IMR-90 (cell line): ENCODE measurements around the gene EFCC1. TPM values are rescaled to one million over a fixed set of nuclear protein-coding genes. Genes with fewer than 3 reads are reported as not detected.
A peak's percentile ranks its signal among the peaks of the same experiment; 100 is the strongest.

Experiments used
- ATAC-seq: fragments of 200-7000 bp; cut with Tn5 transposase; 2 replicates; pipeline ENCODE4 v1.9.1; 2020; ENCODE audit warnings: low read depth, mild to moderate bottlenecking, moderate library complexity
- BruUV-seq: library from RNA; stranded (reverse); fragments of 400-500 nt; replicated peaks from 2 replicates; lab custom pipeline; 2021; lab: Mats Ljungman, UMichigan
- CTCF ChIA-PET: fragments of 300-600 bp; formaldehyde crosslinking; extraction: SDS; loops from one replicate; lab custom pipeline; 2021; ENCODE audit warnings: antibody characterized with exemption; lab: Yijun Ruan, JAX
- POLR2A ChIA-PET: fragments of 300-600 bp; sonication (Branson Sonifier 250); formaldehyde crosslinking; loops from one replicate; lab custom pipeline; 2022; ENCODE audit warnings: antibody characterized with exemption; ENCODE audit not compliant: unreplicated experiment; lab: Charles Lee
- DNase-seq: peaks from one replicate; pipeline ENCODE4 v3.0.0; 2013
- H2AFZ ChIP-seq: replicated peaks from 2 replicates; pipeline ENCODE3; 2013; ENCODE audit warnings: low read length, mild to moderate bottlenecking; ENCODE audit not compliant: poor library complexity
- H2AK5ac ChIP-seq: 2 replicates; pipeline ENCODE4 v1.6.1; 2013; ENCODE audit warnings: low read depth, low read length, inconsistent platforms
- H2AK9ac ChIP-seq: replicated peaks from 2 replicates; pipeline ENCODE3; 2013; ENCODE audit warnings: mild to moderate bottlenecking, low read depth, low read length, moderate library complexity; ENCODE audit not compliant: poor library complexity
- H2BK120ac ChIP-seq: 2 replicates; pipeline ENCODE4 v1.6.1; 2013; ENCODE audit warnings: low read depth, low read length, inconsistent platforms
- H2BK15ac ChIP-seq: 3 replicates; pipeline ENCODE4 v1.6.1; 2013; ENCODE audit warnings: low read depth, low read length, inconsistent platforms
- H2BK20ac ChIP-seq: 2 replicates; pipeline ENCODE4 v1.6.1; 2013; ENCODE audit warnings: low read depth, mild to moderate bottlenecking, inconsistent platforms, low read length, moderate library complexity
- H2BK5ac ChIP-seq: 2 replicates; pipeline ENCODE4 v1.6.1; 2013; ENCODE audit warnings: mild to moderate bottlenecking, low read depth, low read length, inconsistent platforms; ENCODE audit not compliant: poor library complexity, severe bottlenecking
- H3K14ac ChIP-seq: replicated peaks from 2 replicates; pipeline ENCODE4 v1.6.1; 2013; ENCODE audit warnings: low read depth, low read length, inconsistent platforms
- H3K18ac ChIP-seq: 2 replicates; pipeline ENCODE4 v1.6.1; 2013; ENCODE audit warnings: low read depth, low read length, control low read depth
- H3K23ac ChIP-seq: 2 replicates; pipeline ENCODE4 v1.6.1; 2013; ENCODE audit warnings: low read depth, low read length, inconsistent platforms
- H3K27ac ChIP-seq: 2 replicates; pipeline ENCODE4 v1.5.1; 2013; ENCODE audit warnings: mild to moderate bottlenecking, control low read depth, low read length; ENCODE audit not compliant: insufficient read depth
- H3K27me3 ChIP-seq: 2 replicates; pipeline ENCODE4 v1.6.1; 2013; ENCODE audit warnings: low read length; ENCODE audit not compliant: control insufficient read depth, insufficient read depth
- H3K36me3 ChIP-seq: 2 replicates; pipeline ENCODE4 v1.6.1; 2013; ENCODE audit warnings: low read length, mixed read lengths; ENCODE audit not compliant: control insufficient read depth, insufficient read depth
- H3K4ac ChIP-seq: 2 replicates; pipeline ENCODE4 v1.6.1; 2013; ENCODE audit warnings: low read depth, low read length, inconsistent platforms
- H3K4me1 ChIP-seq: 2 replicates; pipeline ENCODE4 v1.6.1; 2013; ENCODE audit warnings: low read length, mixed read lengths; ENCODE audit not compliant: control insufficient read depth, insufficient read depth
- H3K4me2 ChIP-seq: 2 replicates; pipeline ENCODE4 v1.6.1; 2013; ENCODE audit warnings: low read depth, mild to moderate bottlenecking, control low read depth, low read length, moderate library complexity
- H3K4me3 ChIP-seq: 2 replicates; pipeline ENCODE4 v1.5.1; 2013; ENCODE audit warnings: low read depth, mild to moderate bottlenecking, control low read depth, low read length, moderate library complexity; ENCODE audit not compliant: insufficient read depth
- H3K56ac ChIP-seq: 2 replicates; pipeline ENCODE4 v1.6.1; 2013; ENCODE audit warnings: low read length, inconsistent platforms; ENCODE audit not compliant: insufficient read depth; ENCODE audit errors: extremely low read depth
- H3K79me1 ChIP-seq, 2 experiments: 2 replicates each; pipeline ENCODE4 v1.6.1; 2013; ENCODE audit warnings: low read length in 2 of 2, inconsistent platforms in 1 of 2, low read depth in 1 of 2
- H3K9ac ChIP-seq: 2 replicates; pipeline ENCODE4 v1.6.1; 2013; ENCODE audit warnings: low read depth, low read length, control low read depth
- H3K9me1 ChIP-seq: 2 replicates; pipeline ENCODE4 v1.6.1; 2013; ENCODE audit warnings: low read length, inconsistent platforms; ENCODE audit not compliant: insufficient read depth
- H3K9me3 ChIP-seq: 2 replicates; pipeline ENCODE4 v1.6.1; 2013; ENCODE audit warnings: low read length; ENCODE audit not compliant: control insufficient read depth, insufficient read depth
- H4K20me1 ChIP-seq: 2 replicates; pipeline ENCODE4 v1.6.1; 2013; ENCODE audit warnings: low read length, inconsistent platforms; ENCODE audit not compliant: insufficient read depth
- H4K5ac ChIP-seq: 2 replicates; pipeline ENCODE4 v1.6.1; 2013; ENCODE audit warnings: mild to moderate bottlenecking, low read depth, low read length, control low read depth
- H4K8ac ChIP-seq, 2 experiments: 2 replicates each; pipeline ENCODE4 v1.6.1; 2013; ENCODE audit warnings: low read depth in 2 of 2, low read length in 2 of 2, control low read depth in 1 of 2, inconsistent platforms in 1 of 2
- H4K91ac ChIP-seq: 2 replicates; pipeline ENCODE4 v1.6.1; 2013; ENCODE audit warnings: low read depth, low read length, inconsistent platforms; ENCODE audit not compliant: insufficient read depth
- BHLHE40 ChIP-seq: fragments of 150-350 bp; IDR thresholded peaks from 2 replicates; pipeline ENCODE4 v1.6.1; 2016; ENCODE audit warnings: mild to moderate bottlenecking, low read depth, low read length
- FOS ChIP-seq: fragments of 150-350 bp; IDR thresholded peaks from 2 replicates; pipeline ENCODE4 v1.6.1; 2016; ENCODE audit warnings: low read depth, low read length
- MXI1 ChIP-seq: IDR thresholded peaks from 2 replicates; pipeline ENCODE4 v1.6.1; 2012; ENCODE audit warnings: low read depth, mild to moderate bottlenecking, low read length, moderate library complexity, borderline replicate concordance
- POLR2A ChIP-seq: IDR thresholded peaks from 2 replicates; pipeline ENCODE4 v1.6.1; 2012; ENCODE audit warnings: mild to moderate bottlenecking, low read depth, low read length
- RAD21 ChIP-seq: IDR thresholded peaks from 2 replicates; pipeline ENCODE4 v1.6.1; 2012; ENCODE audit warnings: low read length, improper control_type of control experiment
- RCOR1 ChIP-seq: IDR thresholded peaks from 2 replicates; pipeline ENCODE4 v1.6.1; 2012; ENCODE audit warnings: mild to moderate bottlenecking, low read length, improper control_type of control experiment; ENCODE audit not compliant: insufficient replicate concordance
- RFX5 ChIP-seq: IDR thresholded peaks from 2 replicates; pipeline ENCODE4 v1.8.0; 2012; ENCODE audit warnings: low read depth, mild to moderate bottlenecking, low read length, moderate library complexity
- SMC3 ChIP-seq: fragments of 150-350 bp; IDR thresholded peaks from 2 replicates; pipeline ENCODE4 v1.6.1; 2016; ENCODE audit warnings: low read depth, mild to moderate bottlenecking, antibody characterized with exemption, low read length, moderate library complexity
- WGBS, 2 experiments: methylation state at CpG; one replicate each; pipeline versions ENCODE4 v1.1.5 to v1.1.7; 2013; ENCODE audit warnings: missing lambda C conversion rate in 2 of 2; ENCODE audit not compliant: insufficient read length in 1 of 2; ENCODE audit errors: extremely low coverage in 2 of 2; 5-methylcytosine and 5-hydroxymethylcytosine counted together
- dilution Hi-C: fragments of 300-500 bp; cut with HindIII; formaldehyde crosslinking; loops from one replicate; pipeline ENCODE4 v1.14.3; 2018; ENCODE audit warnings: low sequenced_read_pairs; ENCODE audit not compliant: unreplicated experiment
- in situ Hi-C: fragments of 300-500 bp; cut with MboI; formaldehyde crosslinking; loops from 3 replicates; pipeline ENCODE4 v1.14.3; 2019; ENCODE audit warnings: low sequenced_read_pairs, inconsistent platforms, mixed read lengths
- intact Hi-C: fragments of 100-400 bp; cut with micrococcal nuclease; formaldehyde crosslinking; loops from 2 replicates; pipeline ENCODE4 v1.10.0; 2022
- polyA plus RNA-seq, 3 experiments: library from polyadenylated mRNA; depleted of rRNA; stranded (reverse); fragments of >200 nt; gene quantifications; 2 replicates each; pipeline ENCODE4 v1.2.3, GENCODE V29; 2012; ENCODE audit warnings: low replicate concordance in 1 of 3
- total RNA-seq: library from RNA; depleted of rRNA; stranded (reverse); fragments of >200 nt; gene quantifications from 2 replicates; pipeline ENCODE4 v1.2.3, GENCODE V29; 2012
- TF ChIP-seq, protein P1 (sequence below): fragments of 150-350 bp; IDR thresholded peaks from 2 replicates; pipeline ENCODE4 v1.6.1; 2016; ENCODE audit warnings: low read depth, mild to moderate bottlenecking, low read length, moderate library complexity, borderline replicate concordance
- TF ChIP-seq, protein P2 (sequence below): conservative IDR thresholded peaks from 2 replicates; pipeline ENCODE4 v1.5.1; 2012; ENCODE audit warnings: mild to moderate bottlenecking, low read depth, low read length, improper control_type of control experiment
- TF ChIP-seq, protein P3 (sequence below): fragments of 150-350 bp; IDR thresholded peaks from 2 replicates; pipeline ENCODE4 v1.6.1; 2017; ENCODE audit warnings: mild to moderate bottlenecking, antibody characterized with exemption, low read length, low read depth

The EFCC1 gene
- total and polyA plus RNA-seq, 2 of the 4 experiments (the other 2 are of a cell fraction): not detected

DNA sequence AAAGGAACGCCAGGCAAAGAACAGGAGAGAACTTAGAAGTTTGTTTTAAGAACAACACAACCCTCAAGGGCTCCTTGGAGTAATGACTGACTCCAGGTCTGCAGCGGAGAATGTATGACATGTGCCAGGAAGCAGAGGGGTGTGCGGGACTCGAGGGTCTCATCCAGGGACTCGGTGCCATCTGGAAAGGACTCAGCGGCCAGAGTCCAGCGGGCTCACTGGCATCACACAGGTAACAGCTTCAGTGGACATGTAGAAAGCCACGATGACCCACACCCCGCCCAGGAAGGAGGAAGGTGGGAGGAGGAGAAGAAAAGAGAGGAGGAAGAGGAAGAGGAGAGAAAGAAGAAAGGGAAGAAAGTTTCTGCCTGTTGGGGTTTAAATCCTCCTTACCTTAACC lies 80.9 kb downstream of the EFCC1 start:
- Histone ChIP-seq H3K14ac (no peak overlapping the region), H2BK15ac (no peak overlapping the region), H3K4ac (no peak overlapping the region), H4K91ac (no peak overlapping the region), H4K20me1 (no peaks in the 10 kb centered on the region), H3K79me1 (no peaks in the 10 kb centered on the region), H2BK20ac (no peak overlapping the region), H2BK5ac (no peak overlapping the region), H3K9me1 (no peaks in the 10 kb centered on the region), H2AK9ac (no peak overlapping the region), H3K27me3 (no peaks in the 10 kb centered on the region), H3K36me3 (no peaks in the 10 kb centered on the region), H3K9ac (no peak overlapping the region), H2AFZ (no peak overlapping the region), H3K4me1 (peaks cover 3% of the 10 kb centered on the region), H3K23ac (no peak overlapping the region), H3K27ac (no peak overlapping the region), H4K5ac (no peak overlapping the region), H4K8ac (no peak overlapping the region), H3K4me2 (no peak overlapping the region), H2BK120ac (no peak overlapping the region), H3K4me3 (no peak overlapping the region), H2AK5ac (0 out of 2 replicates have a peak overlapping the region, but pooled peaks have one; percentile 7), H3K9me3 (no peaks in the 10 kb centered on the region), H3K18ac (no peak overlapping the region), H3K56ac (no peak overlapping the region)
- ChIA-PET CTCF (no interaction called here), POLR2A (no interaction called here)
- intact Hi-C loops (no loop called here), dilution Hi-C loops (no loop called here), in situ Hi-C loops (no loop called here)
- no TSS peak for BruUV-seq
- ATAC-seq: no peak
- no peak for DNase-seq
- WGBS, 2 experiments: 90% methylated on average over 6 of the region's 9 CpGs; no CpG with 5 or more reads in 1 of the 2 experiments
- TF ChIP-seq RCOR1 (no peak), FOS (no peak), BHLHE40 (no peak), MXI1 (no peak), RAD21 (no peak), RFX5 (no peak), SMC3 (no peak), POLR2A (no peak)
- TF ChIP-seq, protein P1, sequence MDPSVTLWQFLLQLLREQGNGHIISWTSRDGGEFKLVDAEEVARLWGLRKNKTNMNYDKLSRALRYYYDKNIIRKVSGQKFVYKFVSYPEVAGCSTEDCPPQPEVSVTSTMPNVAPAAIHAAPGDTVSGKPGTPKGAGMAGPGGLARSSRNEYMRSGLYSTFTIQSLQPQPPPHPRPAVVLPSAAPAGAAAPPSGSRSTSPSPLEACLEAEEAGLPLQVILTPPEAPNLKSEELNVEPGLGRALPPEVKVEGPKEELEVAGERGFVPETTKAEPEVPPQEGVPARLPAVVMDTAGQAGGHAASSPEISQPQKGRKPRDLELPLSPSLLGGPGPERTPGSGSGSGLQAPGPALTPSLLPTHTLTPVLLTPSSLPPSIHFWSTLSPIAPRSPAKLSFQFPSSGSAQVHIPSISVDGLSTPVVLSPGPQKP: no peak
- TF ChIP-seq, protein P2, sequence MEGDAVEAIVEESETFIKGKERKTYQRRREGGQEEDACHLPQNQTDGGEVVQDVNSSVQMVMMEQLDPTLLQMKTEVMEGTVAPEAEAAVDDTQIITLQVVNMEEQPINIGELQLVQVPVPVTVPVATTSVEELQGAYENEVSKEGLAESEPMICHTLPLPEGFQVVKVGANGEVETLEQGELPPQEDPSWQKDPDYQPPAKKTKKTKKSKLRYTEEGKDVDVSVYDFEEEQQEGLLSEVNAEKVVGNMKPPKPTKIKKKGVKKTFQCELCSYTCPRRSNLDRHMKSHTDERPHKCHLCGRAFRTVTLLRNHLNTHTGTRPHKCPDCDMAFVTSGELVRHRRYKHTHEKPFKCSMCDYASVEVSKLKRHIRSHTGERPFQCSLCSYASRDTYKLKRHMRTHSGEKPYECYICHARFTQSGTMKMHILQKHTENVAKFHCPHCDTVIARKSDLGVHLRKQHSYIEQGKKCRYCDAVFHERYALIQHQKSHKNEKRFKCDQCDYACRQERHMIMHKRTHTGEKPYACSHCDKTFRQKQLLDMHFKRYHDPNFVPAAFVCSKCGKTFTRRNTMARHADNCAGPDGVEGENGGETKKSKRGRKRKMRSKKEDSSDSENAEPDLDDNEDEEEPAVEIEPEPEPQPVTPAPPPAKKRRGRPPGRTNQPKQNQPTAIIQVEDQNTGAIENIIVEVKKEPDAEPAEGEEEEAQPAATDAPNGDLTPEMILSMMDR: no peak
- TF ChIP-seq, protein P3, sequence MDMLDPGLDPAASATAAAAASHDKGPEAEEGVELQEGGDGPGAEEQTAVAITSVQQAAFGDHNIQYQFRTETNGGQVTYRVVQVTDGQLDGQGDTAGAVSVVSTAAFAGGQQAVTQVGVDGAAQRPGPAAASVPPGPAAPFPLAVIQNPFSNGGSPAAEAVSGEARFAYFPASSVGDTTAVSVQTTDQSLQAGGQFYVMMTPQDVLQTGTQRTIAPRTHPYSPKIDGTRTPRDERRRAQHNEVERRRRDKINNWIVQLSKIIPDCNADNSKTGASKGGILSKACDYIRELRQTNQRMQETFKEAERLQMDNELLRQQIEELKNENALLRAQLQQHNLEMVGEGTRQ: no peak
